SJCRH30 (cell line): ENCODE results near the gene ADIPOQ. TPM values are rescaled to one million over a fixed set of nuclear protein-coding genes. Genes with fewer than 3 reads are reported as not detected.
"Not testable (repeated sequence)": the region's sequence is repeated elsewhere in the genome, so short reads cannot be mapped to it uniquely, and the experiment has no call there.

Source experiments
- DNase-seq, 2 experiments: peaks; one replicate each; pipeline ENCODE4 v3.0.0-alpha.2; 2015 to 2020
- H3K27ac ChIP-seq: fragments of 250-450 bp; sonication (Bioruptor Pico); 2 replicates; pipeline ENCODE4 v1.5.1; 2020; ENCODE audit warnings: mild to moderate bottlenecking, moderate library complexity
- H3K27me3 ChIP-seq: fragments of 250-450 bp; sonication (Bioruptor Pico); 2 replicates; pipeline ENCODE4 v1.5.1; 2020; ENCODE audit warnings: mild to moderate bottlenecking, moderate library complexity
- H3K36me3 ChIP-seq: fragments of 250-450 bp; sonication (Bioruptor Pico); 2 replicates; pipeline ENCODE4 v1.5.1; 2020; ENCODE audit warnings: mild to moderate bottlenecking, moderate library complexity
- H3K4me1 ChIP-seq: fragments of 250-450 bp; sonication (Bioruptor Pico); 2 replicates; pipeline ENCODE4 v1.5.1; 2020; ENCODE audit warnings: mild to moderate bottlenecking, moderate library complexity
- H3K4me3 ChIP-seq: fragments of 250-450 bp; sonication (Bioruptor Pico); 2 replicates; pipeline ENCODE4 v1.5.1; 2020; ENCODE audit warnings: mild to moderate bottlenecking, moderate library complexity
- H3K9me3 ChIP-seq: fragments of 250-450 bp; sonication (Bioruptor Pico); replicated peaks from 2 replicates; pipeline ENCODE4 v1.5.1; 2020; ENCODE audit warnings: mild to moderate bottlenecking, moderate library complexity
- total RNA-seq: library from RNA; depleted of rRNA; stranded (reverse); fragments of >200 nt; shearing (Covaris generic); gene quantifications from 2 replicates; pipeline ENCODE4 v1.2.3, GENCODE V29; 2014; rRNA removed

ADIPOQ gene
- total RNA-seq, 1 experiment from 2014 or later, result not detected

DNA sequence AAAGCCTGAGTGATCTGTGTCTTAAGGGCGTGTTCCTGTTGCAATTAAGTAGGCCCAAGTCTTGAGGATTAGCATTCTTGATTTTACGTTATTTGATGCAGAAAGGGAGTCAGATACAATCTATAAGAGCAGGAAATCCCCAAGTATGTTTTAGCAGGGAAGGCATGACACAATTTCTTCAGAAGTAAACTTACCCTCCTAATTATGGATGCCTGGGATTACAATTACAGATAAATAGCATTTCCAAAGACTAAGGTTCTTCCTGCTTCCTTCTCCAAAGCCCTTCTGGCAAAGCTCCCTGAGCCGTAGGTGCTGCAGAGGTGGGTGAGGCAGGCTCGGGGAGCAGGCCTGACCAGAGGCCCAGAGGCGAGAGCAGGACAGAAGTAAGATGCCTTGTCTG is 52.9 kb downstream of the ADIPOQ start:
- H3K27me3 ChIP-seq, result no peaks in the 10 kb centered on the region
- H3K36me3 ChIP-seq, result no peaks in the 10 kb centered on the region
- H3K27ac ChIP-seq, result no peak overlapping the region
- H3K4me1 ChIP-seq, result no peaks in the 10 kb centered on the region
- H3K4me3 ChIP-seq, result no peak overlapping the region
- DNase-seq, result no peak
- no peaks in the 10 kb centered on the region for H3K9me3 ChIP-seq

DNA sequence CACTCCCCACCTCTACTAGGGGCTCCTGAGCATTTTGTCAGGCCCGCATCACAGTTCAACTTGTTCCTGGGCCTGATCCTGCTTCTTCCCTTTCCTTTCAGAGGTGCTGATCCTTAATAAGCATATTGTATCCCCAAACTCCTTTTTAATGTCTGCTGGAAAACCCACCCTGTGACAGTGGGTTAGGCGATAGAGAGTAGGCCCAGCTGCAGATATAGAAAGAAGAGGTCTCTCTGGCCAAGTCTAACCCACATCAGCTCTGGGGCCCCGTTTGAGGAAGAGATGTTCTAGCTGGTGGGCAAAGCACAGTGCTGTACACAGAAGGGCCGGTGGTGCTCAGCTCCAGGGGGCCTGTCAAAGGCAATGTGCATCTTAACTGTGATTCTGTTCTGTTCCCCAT is 53.5 kb downstream of the ADIPOQ start:
- H3K9me3 ChIP-seq, result no peaks in the 10 kb centered on the region
- no peaks in the 10 kb centered on the region for H3K36me3 ChIP-seq
- no peak overlapping the region for H3K4me3 ChIP-seq
- no peaks in the 10 kb centered on the region for H3K4me1 ChIP-seq
- DNase-seq, result no peak
- no peak overlapping the region for H3K27ac ChIP-seq
- H3K27me3 ChIP-seq, result no peaks in the 10 kb centered on the region

DNA sequence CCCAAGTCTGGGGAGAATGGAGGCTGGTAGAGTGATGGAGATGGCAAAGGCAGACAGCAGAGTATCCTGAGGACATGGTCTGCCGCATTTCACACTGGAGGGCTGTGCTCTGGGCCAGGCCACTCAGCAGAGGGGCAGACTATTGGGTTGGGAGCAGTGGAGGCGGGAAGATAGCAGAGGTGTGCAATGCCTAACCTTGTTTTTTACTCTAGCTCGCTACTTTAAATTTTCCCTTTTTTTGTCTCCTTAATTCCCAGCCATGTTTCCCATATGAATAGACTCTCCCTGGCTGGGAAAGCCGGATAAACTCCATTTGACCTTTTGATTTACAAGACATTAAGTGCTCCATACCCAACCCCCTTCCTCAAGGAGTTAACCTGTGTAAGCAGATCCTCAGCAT is 54.4 kb downstream of the ADIPOQ start:
- Histone ChIP-seq H3K27ac (no peak overlapping the region), H3K9me3 (no peaks in the 10 kb centered on the region), H3K4me1 (no peaks in the 10 kb centered on the region), H3K27me3 (no peaks in the 10 kb centered on the region), H3K36me3 (no peaks in the 10 kb centered on the region), H3K4me3 (no peak overlapping the region)
- DNase-seq, result no peak

DNA sequence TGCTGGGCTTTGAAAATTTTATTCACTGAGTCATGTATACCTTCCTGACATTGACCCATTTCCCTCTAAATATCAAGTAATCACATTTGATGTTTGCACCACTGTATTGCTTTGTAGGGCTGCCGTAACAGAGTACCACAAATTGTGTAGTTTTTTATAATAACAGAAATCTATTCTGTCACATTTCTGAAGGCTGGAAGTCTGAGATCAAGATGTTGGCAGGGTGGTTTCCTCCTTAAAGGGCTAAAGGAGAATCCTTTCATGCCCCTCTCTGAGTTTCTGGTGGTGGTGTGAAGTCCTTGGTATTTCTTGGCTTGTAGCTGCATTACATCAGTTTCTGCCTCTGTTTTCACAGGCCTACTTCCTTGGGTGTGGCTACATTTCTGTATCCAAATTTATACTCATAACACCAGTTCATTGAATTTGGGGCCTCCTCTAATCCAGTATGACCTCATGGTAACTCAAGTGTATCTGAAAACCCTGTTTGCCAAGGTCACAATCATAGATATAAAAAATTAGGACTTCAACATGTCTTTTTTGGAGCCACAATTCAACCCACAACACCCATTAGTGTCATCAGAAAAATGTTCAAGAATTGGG is 58.7 kb downstream of the ADIPOQ start:
- H3K4me1 ChIP-seq, result no peaks in the 10 kb centered on the region
- H3K4me3 ChIP-seq, result no peak overlapping the region
- H3K27me3 ChIP-seq, result no peaks in the 10 kb centered on the region
- H3K9me3 ChIP-seq, result no peaks in the 10 kb centered on the region
- H3K36me3 ChIP-seq, result no peaks in the 10 kb centered on the region
- H3K27ac ChIP-seq, result no peak overlapping the region
- no peak for DNase-seq

DNA sequence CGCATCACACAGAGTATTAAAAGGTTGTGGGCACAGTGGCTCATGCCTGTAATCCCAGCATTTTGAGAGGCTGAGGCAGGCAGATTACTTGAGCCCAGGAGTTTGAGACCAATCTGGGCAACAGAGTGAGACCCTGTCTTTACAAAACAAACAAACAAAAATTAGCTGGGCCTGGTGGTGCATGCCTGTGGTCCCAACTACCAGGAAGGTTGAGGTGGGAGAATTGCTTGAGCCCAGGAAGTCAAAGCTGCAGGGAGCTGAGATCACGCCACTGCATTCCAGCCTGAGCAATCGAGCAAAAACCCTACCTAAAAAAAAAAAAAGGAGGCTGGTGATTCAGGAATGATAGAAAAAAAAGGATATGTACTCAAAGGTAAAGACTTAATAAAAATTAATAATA is 59.6 kb downstream of the ADIPOQ start:
- H3K36me3 ChIP-seq, result no peaks in the 10 kb centered on the region
- H3K4me3 ChIP-seq, result no peak overlapping the region
- DNase-seq, result no peak
- H3K4me1 ChIP-seq, result no peaks in the 10 kb centered on the region
- no peak overlapping the region for H3K27ac ChIP-seq
- no peaks in the 10 kb centered on the region for H3K27me3 ChIP-seq
- H3K9me3 ChIP-seq, result no peaks in the 10 kb centered on the region

DNA sequence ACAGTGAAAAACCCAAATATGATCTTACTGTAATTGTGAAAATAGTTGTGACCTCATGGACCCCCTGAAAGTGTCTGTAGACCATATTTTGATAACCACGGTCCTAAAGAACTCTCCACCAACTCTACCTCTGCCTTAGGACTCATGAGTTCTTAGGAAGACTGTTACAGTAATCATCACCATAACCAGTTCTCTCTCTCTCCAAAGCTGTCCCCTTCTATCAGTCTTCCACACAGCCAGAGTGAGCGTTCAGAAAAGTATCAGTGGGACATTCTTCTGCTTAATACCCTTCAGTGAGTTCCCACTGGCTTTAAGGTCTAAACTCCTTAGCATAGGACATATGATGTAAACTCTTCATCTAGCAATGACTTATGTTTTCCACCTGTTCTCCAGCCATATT is 60.2 kb downstream of the ADIPOQ start:
- Histone ChIP-seq H3K27me3 (no peaks in the 10 kb centered on the region), H3K36me3 (no peaks in the 10 kb centered on the region), H3K4me3 (no peak overlapping the region), H3K4me1 (no peaks in the 10 kb centered on the region), H3K9me3 (no peaks in the 10 kb centered on the region), H3K27ac (no peak overlapping the region)
- DNase-seq, result no peak

DNA sequence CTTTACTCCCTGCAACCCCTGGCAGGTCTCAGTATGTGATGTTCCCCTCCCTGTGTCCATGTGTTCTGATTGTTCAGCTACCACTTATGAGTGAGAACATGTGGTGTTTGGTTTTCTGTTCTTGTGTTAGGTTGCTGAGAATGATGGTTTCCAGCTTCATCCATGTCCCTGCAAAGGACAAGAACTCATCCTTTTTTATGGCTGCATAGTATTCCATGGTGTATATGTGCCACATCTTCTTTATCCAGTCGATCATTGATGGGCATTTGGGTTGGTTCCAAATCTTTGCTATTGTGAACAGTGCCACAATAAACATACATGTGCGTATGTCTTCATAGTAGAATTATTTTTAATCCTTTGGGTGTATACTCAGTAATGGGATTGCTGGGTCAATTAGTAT is 61.2 kb downstream of the ADIPOQ start:
- not testable (repeated sequence) for H3K9me3 ChIP-seq, H3K4me3 ChIP-seq, H3K27me3 ChIP-seq, H3K4me1 ChIP-seq, H3K27ac ChIP-seq, DNase-seq, H3K36me3 ChIP-seq

DNA sequence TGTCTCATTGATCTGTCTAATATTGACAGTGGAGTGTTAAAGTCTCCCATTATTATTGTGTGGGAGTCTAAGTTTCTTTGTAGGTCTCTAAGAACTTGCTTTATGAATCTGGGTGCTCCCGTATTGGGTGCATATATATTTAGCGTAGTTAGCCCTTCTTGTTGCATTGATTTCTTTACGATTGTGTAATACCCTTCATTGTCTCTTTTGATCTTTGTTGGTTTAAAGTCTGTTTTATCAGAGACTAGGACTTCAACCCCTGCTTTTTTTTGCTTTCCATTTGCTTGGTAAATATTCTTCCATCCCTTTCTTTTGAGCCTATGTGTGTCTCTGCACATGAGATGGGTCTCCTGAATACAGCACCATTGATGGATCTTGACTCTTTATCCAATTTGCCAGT is 64.6 kb downstream of the ADIPOQ start:
- not testable (repeated sequence) for H3K27ac ChIP-seq, H3K4me3 ChIP-seq, H3K27me3 ChIP-seq, H3K4me1 ChIP-seq, DNase-seq, H3K9me3 ChIP-seq, H3K36me3 ChIP-seq

Other genes starting within 250 kb of the ADIPOQ start
- not detected in 2 replicates for gene AHSG, start 229.7 kb upstream of the ADIPOQ start, total RNA-seq
- not detected in 2 replicates for gene FETUB, start 202.3 kb upstream of the ADIPOQ start, total RNA-seq
- not detected in 2 replicates for gene HRG, start 176.7 kb upstream of the ADIPOQ start, total RNA-seq
- gene KNG1, start 125.4 kb upstream of the ADIPOQ start, total RNA-seq, result not detected in 2 replicates
- 261 and 315 TPM in 2 replicates for gene EIF4A2, start 59.1 kb upstream of the ADIPOQ start, total RNA-seq
- gene RFC4, start 36.2 kb upstream of the ADIPOQ start, total RNA-seq, result 85.5 and 96.6 TPM in 2 replicates
- gene ST6GAL1, start 87.8 kb downstream of the ADIPOQ start, total RNA-seq, result 2.3 TPM in 2 replicates